ENCODE measurements around the gene KRT75. TPM values are rescaled to one million over a fixed set of nuclear protein-coding genes. Genes with fewer than 3 reads are reported as not detected.

Gene KRT75
- not detected for total RNA-seq
- total RNA-seq: 0 to 0.12 reads per million in 2 donors

- no peaks in the 10 kb centered on the region for H3K9me3 ChIP-seq (ENCODE audit: control insufficient read depth, low read length, poor library complexity, severe bottlenecking)
- Mint-ChIP-seq H3K4me1 (no peaks in the 10 kb centered on the region), H3K27ac (no peak within 1 kb of the TSS), H3K36me3 (ENCODE audit: low read depth) (no peaks in the 10 kb centered on the region), H3K27me3 (peaks cover 68% of the 10 kb centered on the region), H3K4me3 (no peak within 1 kb of the TSS)
- DNase-seq (no peak), ATAC-seq (no peak)
Observed at GRCh38 chr12:52434081-52434733, at the start of gene KRT75. TSS of gene KRT75 (minus strand) at chr12:52434371. CDS start at chr12:52434304, 67 bp downstream.

- H3K36me3 Mint-ChIP-seq (ENCODE audit: low read depth): no peaks in the 10 kb centered on the region
- ATAC-seq (no peak), DNase-seq (no peak)
- H3K9me3 ChIP-seq (ENCODE audit: control insufficient read depth, low read length, poor library complexity, severe bottlenecking): no peaks in the 10 kb centered on the region
- no peak overlapping the region for H3K4me3 Mint-ChIP-seq
- H3K27ac Mint-ChIP-seq: no peak overlapping the region
- no peaks in the 10 kb centered on the region for H3K4me1 Mint-ChIP-seq
- H3K27me3 Mint-ChIP-seq: peaks cover 19% of the 10 kb centered on the region
Observed at GRCh38 chr12:52480073-52480472, 45.9 kb upstream of the KRT75 start.

DNA sequence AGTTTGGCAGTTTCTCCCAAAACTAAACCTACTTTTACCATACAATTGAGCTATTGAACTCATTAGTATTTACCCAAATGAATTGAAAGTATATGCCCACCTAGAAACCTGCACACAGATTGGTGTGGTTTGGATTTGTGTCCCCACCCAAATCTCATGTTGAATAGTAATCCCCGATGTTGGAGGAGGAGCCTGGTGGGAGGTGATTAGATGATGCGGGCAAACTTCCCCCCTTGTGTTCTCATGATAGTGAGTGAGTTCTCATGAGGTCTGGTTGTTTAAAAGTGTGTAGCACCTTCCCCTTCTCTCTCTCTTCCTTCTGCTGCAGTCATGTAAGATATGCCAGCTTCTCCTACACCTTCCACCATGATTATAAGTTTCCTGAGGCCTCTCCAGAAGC, 43.5 kb upstream of the KRT75 start:
- H3K4me1 Mint-ChIP-seq: no peaks in the 10 kb centered on the region
- no peaks in the 10 kb centered on the region for H3K9me3 ChIP-seq (ENCODE audit: control insufficient read depth, low read length, poor library complexity, severe bottlenecking)
- DNase-seq (no peak), ATAC-seq (no peak)
- H3K27ac Mint-ChIP-seq: no peak overlapping the region
- no peak overlapping the region for H3K4me3 Mint-ChIP-seq
- peaks cover 12% of the 10 kb centered on the region for H3K27me3 Mint-ChIP-seq
- H3K36me3 Mint-ChIP-seq (ENCODE audit: low read depth): no peaks in the 10 kb centered on the region

- H3K27ac Mint-ChIP-seq: no peak overlapping the region
- no peaks in the 10 kb centered on the region for H3K4me1 Mint-ChIP-seq
- no peaks in the 10 kb centered on the region for H3K9me3 ChIP-seq (ENCODE audit: control insufficient read depth, low read length, poor library complexity, severe bottlenecking)
- ATAC-seq (no peak), DNase-seq (no peak)
- peaks cover 28% of the 10 kb centered on the region for H3K27me3 Mint-ChIP-seq
- H3K4me3 Mint-ChIP-seq: no peak overlapping the region
- no peaks in the 10 kb centered on the region for H3K36me3 Mint-ChIP-seq (ENCODE audit: low read depth)
Observed at GRCh38 chr12:52474212-52474611, 40.0 kb upstream of the KRT75 start.

GRCh38 chr12:52473768-52474167, 39.6 kb upstream of the KRT75 start, which contains the start of gene KRT6C:
TSS of gene KRT6C (minus strand) at chr12:52473805. CDS start at chr12:52473737, 68 bp downstream.
- DNase-seq (no peak), ATAC-seq (no peak)
- H3K9me3 ChIP-seq (ENCODE audit: control insufficient read depth, low read length, poor library complexity, severe bottlenecking): no peaks in the 10 kb centered on the region
- H3K27me3 Mint-ChIP-seq: peaks cover 33% of the 10 kb centered on the region
- no peak within 1 kb of the TSS for H3K4me3 Mint-ChIP-seq
- H3K36me3 Mint-ChIP-seq (ENCODE audit: low read depth): no peaks in the 10 kb centered on the region
- no peaks in the 10 kb centered on the region for H3K4me1 Mint-ChIP-seq
- H3K27ac Mint-ChIP-seq: no peak within 1 kb of the TSS

DNA sequence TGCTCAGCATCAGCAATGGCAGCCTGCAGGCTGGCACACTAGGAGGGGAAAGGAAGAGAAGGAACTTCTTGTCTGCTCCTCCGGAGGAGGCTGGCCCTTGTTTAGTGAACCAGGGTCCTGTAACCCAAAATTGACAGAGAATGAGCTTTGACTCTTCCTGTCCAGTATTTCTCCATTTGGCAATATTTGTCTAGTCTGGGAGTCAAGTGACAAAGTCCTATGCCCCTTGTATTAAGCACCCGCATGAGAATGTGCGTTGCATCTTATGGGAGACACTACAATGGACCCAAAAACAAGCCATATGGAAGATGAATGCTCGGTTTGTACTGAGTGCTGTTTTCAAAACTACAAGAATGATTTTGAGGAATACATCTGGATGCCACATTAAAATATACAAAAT, 35.7 kb upstream of the KRT75 start:
- H3K9me3 ChIP-seq (ENCODE audit: control insufficient read depth, low read length, poor library complexity, severe bottlenecking): no peaks in the 10 kb centered on the region
- H3K4me3 Mint-ChIP-seq: no peak overlapping the region
- no peak for DNase-seq
- ATAC-seq: no peak
- no peaks in the 10 kb centered on the region for H3K36me3 Mint-ChIP-seq (ENCODE audit: low read depth)
- no peaks in the 10 kb centered on the region for H3K4me1 Mint-ChIP-seq
- H3K27ac Mint-ChIP-seq: no peak overlapping the region
- H3K27me3 Mint-ChIP-seq: peaks cover 50% of the 10 kb centered on the region

- peaks cover 4% of the 10 kb centered on the region for H3K36me3 Mint-ChIP-seq (ENCODE audit: low read depth)
- no peaks in the 10 kb centered on the region for H3K9me3 ChIP-seq (ENCODE audit: control insufficient read depth, low read length, poor library complexity, severe bottlenecking)
- no peak overlapping the region for H3K27ac Mint-ChIP-seq
- DNase-seq: no peak
- no peaks in the 10 kb centered on the region for H3K4me1 Mint-ChIP-seq
- peaks cover 59% of the 10 kb centered on the region for H3K27me3 Mint-ChIP-seq
- no peak overlapping the region for H3K4me3 Mint-ChIP-seq
- no peak for ATAC-seq
Observed at GRCh38 chr12:52464897-52465296, 30.7 kb upstream of the KRT75 start.

- ATAC-seq: no peak
- no peaks in the 10 kb centered on the region for H3K4me1 Mint-ChIP-seq
Observed at GRCh38 chr12:52461693-52462092, 27.5 kb upstream of the KRT75 start.

GRCh38 chr12:52458861-52459260, 24.7 kb upstream of the KRT75 start:
- Mint-ChIP-seq H3K27ac (no peak overlapping the region), H3K27me3 (peaks cover 22% of the 10 kb centered on the region), H3K4me3 (no peak overlapping the region), H3K4me1 (peaks cover 16% of the 10 kb centered on the region), H3K36me3 (ENCODE audit: low read depth) (peaks cover 6% of the 10 kb centered on the region)
- ATAC-seq: no peak
- DNase-seq: no peak
- H3K9me3 ChIP-seq (ENCODE audit: control insufficient read depth, low read length, poor library complexity, severe bottlenecking): no peaks in the 10 kb centered on the region

More at GRCh38 chr12:52461693-52462092, 27.5 kb upstream of the KRT75 start:
- no peak for DNase-seq
- Mint-ChIP-seq H3K27ac (no peak overlapping the region), H3K36me3 (ENCODE audit: low read depth) (peaks cover 6% of the 10 kb centered on the region), H3K4me3 (no peak overlapping the region), H3K27me3 (peaks cover 36% of the 10 kb centered on the region)
- no peaks in the 10 kb centered on the region for H3K9me3 ChIP-seq (ENCODE audit: control insufficient read depth, low read length, poor library complexity, severe bottlenecking)

DNA sequence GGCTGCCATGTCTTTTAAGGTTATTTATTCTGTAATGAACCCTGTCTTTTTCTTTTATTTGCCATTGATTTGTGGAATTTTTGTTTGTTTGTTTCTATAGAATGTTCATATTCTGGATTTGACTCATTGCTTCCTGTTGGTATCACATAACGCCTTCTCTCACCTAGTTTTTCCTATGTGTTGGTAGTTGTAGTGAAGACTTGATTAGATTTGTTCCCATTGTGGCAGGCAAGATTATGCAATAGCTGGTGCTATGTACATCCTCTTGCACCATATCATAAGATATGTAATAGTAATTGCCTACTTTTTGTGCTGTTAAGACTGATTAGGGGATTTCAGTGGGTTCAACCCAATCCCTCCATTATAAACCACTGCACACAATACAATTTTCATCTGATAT, 21.6 kb upstream of the KRT75 start:
- ATAC-seq (no peak), DNase-seq (no peak)
- Mint-ChIP-seq H3K27ac (no peak overlapping the region), H3K4me1 (peaks cover 16% of the 10 kb centered on the region), H3K27me3 (peaks cover 1% of the 10 kb centered on the region), H3K36me3 (ENCODE audit: low read depth) (peaks cover 3% of the 10 kb centered on the region), H3K4me3 (no peak overlapping the region)
- no peaks in the 10 kb centered on the region for H3K9me3 ChIP-seq (ENCODE audit: control insufficient read depth, low read length, poor library complexity, severe bottlenecking)

- peaks cover 2% of the 10 kb centered on the region for H3K36me3 Mint-ChIP-seq (ENCODE audit: low read depth)
- DNase-seq: no peak
- H3K4me3 Mint-ChIP-seq: no peak overlapping the region
- no peaks in the 10 kb centered on the region for H3K9me3 ChIP-seq (ENCODE audit: control insufficient read depth, low read length, poor library complexity, severe bottlenecking)
- peaks cover 16% of the 10 kb centered on the region for H3K4me1 Mint-ChIP-seq
- no peak overlapping the region for H3K27ac Mint-ChIP-seq
- ATAC-seq: no peak
- peaks cover 7% of the 10 kb centered on the region for H3K27me3 Mint-ChIP-seq
Observed at GRCh38 chr12:52454411-52455201, 20.4 kb upstream of the KRT75 start.

DNA sequence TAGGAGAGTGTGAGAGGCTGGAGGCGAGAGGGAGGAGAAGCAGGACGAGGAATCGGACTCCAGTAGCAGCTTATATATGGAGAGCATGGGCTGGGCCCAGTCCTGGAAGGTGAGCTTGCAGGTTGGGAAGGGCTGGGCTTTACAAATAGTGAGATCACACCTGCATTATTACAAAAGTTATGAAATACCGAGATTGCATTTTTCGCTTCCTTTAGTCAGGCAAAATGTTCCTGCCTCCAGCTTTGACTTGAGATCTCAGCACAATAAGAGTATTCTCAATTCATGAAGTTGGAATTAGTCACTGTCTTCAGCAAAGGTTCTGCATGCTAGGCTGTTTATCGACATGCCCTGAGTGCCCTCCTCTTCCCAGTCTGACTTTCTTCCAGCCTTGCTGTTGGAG, 17.9 kb upstream of the KRT75 start, which contains the start of gene KRT6B:
TSS of gene KRT6B (minus strand) at position 46 of the 400 bp plus-strand sequence. CDS start 68 bp downstream, outside the sequence.
- H3K9me3 ChIP-seq (ENCODE audit: control insufficient read depth, low read length, poor library complexity, severe bottlenecking): no peaks in the 10 kb centered on the region
- peaks cover 16% of the 10 kb centered on the region for H3K4me1 Mint-ChIP-seq
- H3K27ac Mint-ChIP-seq: no peak within 1 kb of the TSS
- DNase-seq (no peak), ATAC-seq (no peak)
- H3K27me3 Mint-ChIP-seq: peaks cover 7% of the 10 kb centered on the region
- no peaks in the 10 kb centered on the region for H3K36me3 Mint-ChIP-seq (ENCODE audit: low read depth)
- no peak within 1 kb of the TSS for H3K4me3 Mint-ChIP-seq

DNA sequence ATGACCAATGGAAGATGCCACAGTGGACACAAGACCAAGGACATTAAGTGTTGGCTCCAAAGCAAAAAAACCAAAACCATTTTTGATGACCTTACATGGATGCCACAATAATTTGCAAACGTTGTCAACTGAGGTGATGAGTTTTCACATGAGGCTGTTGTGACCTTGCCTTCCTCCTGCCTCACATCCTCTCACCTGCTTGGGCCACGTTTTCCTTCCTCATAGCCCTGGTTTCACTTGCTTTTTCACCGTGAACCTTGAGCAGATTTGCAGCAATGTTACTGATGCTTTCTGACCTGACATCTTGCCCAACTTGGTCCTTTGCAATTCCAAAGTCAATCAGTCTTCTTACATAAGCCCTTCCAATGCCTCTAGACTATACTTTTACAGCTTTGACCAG, 14.1 kb upstream of the KRT75 start:
- Mint-ChIP-seq H3K27me3 (peaks cover 25% of the 10 kb centered on the region), H3K4me3 (no peak overlapping the region), H3K27ac (no peak overlapping the region), H3K4me1 (peaks cover 6% of the 10 kb centered on the region), H3K36me3 (ENCODE audit: low read depth) (no peaks in the 10 kb centered on the region)
- ATAC-seq: no peak
- H3K9me3 ChIP-seq (ENCODE audit: control insufficient read depth, low read length, poor library complexity, severe bottlenecking): no peaks in the 10 kb centered on the region
- DNase-seq: no peak

All from T-helper 17 cell (primary cell).